Myocyte (in vitro differentiated cells): ENCODE measurements around the gene DBT. TPM values are rescaled to one million over a fixed set of nuclear protein-coding genes. Genes with fewer than 3 reads are reported as not detected.

Experiments
- DNase-seq: peaks from one replicate; pipeline ENCODE4 v3.0.0-alpha.2; 2012; ENCODE audit warnings: low read depth
- total RNA-seq: library from RNA; depleted of rRNA; stranded (reverse); fragments of >200 nt; gene quantifications from 2 replicates; pipeline ENCODE4 v1.2.3, GENCODE V29; 2014

The DBT gene
- total RNA-seq, 1 donor from 2014 or later: 6.7 TPM

DNA sequence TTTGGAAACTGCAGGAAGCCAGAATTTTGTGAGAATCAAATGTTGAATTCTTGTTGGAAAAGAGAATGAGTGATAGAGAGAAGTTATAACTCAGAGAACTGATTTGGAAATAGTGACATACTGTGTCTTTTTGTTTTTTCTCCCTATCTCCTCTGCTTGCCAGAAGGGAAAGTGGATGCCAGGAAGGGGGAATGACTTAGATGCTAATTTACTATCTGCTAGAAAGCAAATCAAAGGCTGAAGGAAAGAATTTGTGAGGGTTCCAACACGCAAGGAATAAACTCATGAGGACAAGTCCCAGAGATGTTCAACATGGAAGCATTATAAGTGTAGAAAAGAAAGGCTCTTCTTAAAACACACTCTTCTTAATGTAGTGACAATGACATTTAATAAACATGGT, 51.0 kb downstream of the DBT start:
- no peak for DNase-seq

DNA sequence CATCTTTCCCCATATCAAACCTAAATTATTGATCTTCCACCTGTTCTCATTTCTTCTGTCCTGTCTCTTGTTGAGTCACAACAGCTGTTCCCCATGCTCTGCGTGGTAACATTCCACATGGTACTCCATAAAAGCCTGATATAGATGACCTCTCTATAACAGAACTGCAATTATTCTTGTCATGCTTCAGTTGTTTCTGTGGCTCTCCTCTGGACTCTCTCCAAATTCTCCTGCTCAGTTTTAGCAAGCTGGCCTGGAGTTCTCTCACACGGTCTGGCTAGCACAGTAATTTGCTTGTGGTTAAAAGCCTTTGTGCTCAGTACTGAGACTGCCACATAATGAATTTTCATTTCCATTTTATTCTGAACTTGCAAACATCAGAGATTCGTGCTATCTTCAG, 61.0 kb downstream of the DBT start:
- DNase-seq: peak; percentile 99

DNA sequence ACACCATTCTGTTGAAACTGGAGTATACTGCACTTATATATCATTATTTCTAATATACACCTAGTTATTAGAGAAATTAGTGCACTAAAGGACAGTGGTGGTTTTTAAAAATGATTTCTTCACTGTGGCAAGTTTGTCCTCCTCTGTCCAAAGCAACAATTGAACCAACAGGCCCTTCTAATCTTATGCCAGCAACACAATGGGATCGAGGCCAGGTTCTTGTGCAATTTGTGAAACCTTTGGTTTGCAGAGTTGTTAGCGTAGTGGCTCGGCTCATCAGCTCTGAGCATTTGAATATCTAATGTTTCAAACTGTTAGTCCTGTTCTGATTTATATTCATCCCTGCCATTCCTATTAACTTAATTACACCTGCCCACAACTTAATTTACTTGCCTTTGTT, 61.7 kb downstream of the DBT start:
- DNase-seq: peak; percentile 90

DNA sequence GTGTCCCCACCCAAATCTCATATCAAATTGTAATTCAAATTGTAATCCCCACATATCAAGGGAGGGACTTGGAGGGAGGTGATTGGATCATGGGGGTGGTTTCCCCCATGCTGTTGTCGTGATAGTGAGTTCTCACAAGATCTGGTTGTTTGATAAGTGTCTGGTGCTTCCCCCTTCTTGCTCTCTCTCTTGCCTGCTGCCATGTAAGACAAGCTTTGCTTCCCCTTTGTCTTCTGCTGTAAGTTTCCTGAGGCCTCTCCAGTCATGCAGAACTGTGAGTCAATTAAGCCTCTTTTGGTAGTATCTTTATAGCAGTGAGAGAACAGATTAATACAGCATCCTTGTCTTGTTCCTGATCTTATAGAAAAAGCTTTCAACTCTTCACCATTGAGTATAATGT, 65.1 kb downstream of the DBT start:
- peak; percentile 30 for DNase-seq

DNA sequence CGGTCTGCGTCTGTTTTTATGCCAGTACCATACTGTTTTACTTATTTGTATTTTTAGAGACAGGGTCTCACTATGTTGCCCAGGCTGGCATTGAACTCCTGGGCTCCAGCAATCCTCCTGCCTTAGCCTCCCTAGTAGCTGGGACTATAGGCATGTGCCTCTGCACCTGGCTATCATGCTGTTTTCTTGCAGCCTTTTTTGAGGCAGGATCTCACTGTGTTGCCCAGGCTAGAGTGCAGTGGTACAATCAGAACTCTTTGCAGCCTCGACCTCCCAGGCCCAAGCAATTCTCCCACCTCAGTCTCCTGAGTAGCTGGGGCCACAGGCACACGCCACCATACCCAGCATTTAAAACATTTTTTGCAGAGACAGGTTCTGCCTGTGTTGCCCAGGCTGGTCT, 66.3 kb downstream of the DBT start:
- DNase-seq: no peak

DNA sequence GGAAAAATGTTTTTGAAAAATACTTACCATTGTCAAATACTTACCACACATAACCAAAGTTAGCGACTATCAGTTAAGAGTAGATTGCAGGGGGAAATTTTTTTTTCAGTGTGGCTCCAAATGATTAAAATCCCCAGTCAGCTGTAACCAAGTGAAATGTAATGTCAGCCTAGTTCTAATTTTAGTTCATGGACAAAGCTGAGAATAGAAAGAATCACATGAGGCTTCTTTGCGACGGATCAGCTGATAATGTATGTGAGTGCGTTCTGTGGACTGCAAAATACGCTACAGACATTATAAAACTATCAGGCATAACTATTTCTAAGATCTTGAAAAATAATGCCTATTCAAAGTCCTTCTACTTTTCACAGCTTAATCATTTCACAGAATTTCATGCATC, 71.5 kb downstream of the DBT start, which contains the start of gene LRRC39:
TSS of gene LRRC39 (minus strand) at position 166 of the 400 bp plus-strand sequence. CDS start 9,740 bp downstream, outside the sequence.
- peak; percentile 45 for DNase-seq

DNA sequence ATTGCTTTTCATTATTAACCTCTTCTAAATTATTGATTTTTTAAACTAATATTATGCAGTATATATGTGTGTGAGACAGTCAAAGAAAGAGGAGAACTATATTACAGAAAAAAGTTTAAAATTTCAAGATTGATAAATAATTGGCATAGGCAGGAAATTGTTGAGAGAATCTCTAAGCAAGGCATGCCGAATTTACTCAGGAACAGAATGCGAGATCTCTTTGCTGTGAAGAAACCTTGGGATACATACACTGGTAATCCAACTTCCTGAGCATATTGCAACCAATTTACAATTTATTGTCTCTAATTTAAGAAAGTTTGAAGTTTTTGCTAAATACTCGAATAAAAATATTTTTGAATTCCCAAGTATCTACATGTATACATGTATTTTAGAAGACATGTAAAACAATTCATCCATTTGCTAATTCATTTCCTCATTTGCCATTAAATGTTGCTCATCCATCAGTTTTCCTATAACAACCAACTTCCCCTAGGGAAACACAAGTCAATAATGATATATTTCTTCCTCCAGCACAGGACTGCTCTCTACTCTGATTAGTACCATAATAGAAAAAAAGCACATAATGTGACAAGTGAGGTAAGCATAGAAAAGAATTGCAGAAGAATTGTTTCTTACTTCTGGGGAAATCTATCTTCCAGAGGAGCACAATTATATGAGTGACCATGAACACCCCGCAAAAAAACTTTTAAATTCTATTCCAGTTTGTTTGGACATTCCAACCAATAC, 72.2 kb downstream of the DBT start:
- DNase-seq: no peak

DNA sequence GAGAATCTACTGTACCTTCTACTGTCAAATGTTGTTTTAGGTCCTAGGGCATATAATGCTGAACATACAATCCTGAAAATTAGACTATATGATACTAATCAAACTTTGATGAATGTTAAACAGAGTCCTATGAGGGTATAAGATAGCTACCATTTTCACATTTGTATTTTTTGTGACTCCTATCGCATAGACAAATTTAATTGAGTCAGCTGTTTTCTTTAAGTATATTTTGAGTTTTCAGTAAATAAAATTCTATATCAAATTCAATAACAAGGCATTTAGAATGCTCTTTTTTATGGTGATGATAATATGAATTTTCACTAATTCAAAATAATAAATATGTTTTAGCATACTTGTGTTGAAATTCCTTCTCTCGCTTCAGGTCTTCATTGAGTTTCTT, 81.6 kb downstream of the DBT start:
- no peak for DNase-seq

DNA sequence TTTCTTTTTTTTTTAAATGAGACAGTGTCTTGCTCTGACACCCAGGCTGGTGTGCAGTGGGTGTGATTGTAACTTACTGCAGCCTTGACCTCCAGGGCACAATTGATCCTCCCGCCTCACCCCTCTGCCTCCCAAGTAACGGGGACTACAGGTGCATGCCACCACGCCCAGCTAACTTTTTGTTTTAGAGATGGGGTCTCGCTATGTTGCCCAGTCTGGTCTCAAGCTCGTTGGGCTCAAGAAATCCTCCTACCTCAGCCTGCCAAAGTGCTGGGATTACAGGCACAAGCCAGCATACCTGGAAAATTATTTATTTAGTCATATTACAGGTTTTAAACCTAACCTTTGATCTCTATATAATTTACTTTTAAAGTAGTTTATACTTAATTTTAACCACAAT, 84.9 kb downstream of the DBT start:
- DNase-seq: no peak

DNA sequence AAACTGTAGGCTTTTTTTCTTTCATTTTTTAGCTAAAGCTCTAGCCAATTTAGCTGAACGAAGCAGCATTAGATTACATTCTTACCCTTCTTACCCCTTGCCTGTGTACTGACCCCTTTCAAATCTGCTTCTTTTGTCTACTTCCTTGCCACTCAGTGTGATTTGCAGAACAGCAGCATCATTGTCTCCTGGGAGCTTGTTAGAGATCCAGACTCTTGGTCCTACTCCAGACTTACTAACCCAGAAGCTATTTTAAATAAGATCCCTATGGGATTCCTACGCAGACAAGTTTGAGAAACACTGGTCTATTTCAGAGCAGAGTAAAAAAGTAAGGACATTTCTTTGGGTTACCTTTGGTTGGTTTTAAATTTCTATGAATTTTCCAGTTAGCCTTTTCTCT, 85.4 kb downstream of the DBT start:
- peak; percentile 70 for DNase-seq

DNA sequence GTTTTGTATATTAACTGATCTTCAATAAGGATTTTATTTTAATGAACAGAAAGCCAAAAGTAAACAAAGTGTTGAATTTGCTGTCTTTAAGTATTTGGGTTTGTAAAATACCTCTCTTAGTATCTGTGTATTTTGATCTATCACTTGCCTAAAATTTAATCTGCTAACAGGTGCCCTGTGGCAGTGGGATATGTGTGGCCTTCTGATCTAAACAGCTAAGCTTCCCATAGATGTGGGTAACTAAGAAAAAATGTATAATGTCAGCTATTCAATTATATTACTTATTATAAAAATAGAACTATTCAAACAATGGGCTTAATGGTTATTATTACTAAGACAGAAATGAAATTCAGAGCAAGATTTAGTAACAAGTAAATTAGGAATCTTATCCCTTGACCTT, 86.8 kb downstream of the DBT start:
- peak; percentile 51 for DNase-seq

DNA sequence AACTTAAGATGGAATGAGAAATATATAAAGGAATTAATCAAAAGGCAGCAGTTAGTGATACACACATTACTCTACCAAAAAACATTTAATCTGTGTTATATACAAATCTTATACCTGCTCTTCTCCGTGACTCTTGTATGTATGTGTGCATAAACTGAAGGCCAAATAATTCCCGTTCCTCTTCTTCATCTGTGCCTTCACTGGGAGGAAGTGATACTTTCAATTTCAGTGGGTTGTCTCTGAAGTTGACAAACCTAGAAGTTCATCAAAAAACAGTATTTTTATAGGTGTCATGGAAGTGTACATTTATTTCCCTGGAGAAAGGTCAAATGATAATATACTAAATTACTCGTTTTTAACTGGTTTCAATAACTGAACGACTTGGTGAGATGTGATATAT, 97.4 kb downstream of the DBT start:
- no peak for DNase-seq

DNA sequence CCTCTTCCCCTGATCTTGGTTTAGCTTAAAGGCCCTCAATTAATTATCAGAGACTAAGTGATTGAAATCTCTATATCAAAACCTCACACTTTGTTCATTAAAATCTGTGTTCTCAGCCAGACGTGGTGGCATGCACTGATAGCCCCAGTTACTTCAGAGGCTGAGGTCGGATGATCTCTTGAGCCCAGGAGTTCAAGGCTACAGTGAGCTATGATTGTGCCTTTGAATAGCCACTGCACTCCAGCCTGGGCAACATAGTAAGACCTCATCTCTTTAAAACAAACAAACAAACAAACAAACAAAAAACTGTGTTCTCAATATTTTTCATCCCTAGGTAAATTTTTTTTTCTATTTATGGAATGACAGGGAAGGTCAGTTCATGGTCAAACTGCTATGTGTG, 98.0 kb downstream of the DBT start:
- no peak for DNase-seq

DNA sequence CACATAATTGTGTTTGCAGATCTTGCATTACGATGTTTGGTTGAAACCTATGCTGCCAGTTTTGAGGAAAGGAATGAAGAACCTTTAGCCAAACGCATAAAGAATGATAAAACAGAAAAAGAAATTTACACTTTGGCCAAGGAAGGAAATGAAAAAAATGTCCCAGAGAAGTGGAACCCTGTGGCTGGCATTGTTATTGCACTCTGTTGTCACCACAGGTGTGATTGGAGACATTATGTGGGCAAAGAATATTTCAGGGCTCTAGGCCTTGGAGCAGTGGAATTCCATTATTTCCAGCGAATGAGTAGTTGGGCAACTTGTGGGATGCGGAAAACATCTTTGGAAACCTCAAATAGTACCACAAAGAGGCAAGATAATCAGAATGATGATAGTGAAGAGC, 101.8 kb downstream of the DBT start:
- DNase-seq: peak; percentile 41

DNA sequence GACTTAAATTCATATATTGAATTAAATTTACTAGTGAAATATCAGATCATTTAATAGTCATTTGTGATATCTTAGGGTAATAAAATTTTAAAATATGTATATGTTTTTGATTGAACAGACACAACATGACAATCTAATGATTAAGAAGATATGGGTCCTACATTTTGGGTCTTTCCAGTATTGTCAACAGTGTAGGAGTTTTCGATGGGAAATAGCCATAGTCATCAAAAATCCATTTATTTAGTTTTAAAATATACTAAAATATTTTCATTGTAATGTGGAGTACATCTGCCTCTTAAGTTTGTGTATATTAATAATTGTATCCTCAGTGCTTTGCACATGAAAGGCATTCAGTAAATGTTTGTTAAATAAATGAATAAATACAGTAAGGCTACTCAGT, 102.7 kb downstream of the DBT start:
- DNase-seq: no peak

DNA sequence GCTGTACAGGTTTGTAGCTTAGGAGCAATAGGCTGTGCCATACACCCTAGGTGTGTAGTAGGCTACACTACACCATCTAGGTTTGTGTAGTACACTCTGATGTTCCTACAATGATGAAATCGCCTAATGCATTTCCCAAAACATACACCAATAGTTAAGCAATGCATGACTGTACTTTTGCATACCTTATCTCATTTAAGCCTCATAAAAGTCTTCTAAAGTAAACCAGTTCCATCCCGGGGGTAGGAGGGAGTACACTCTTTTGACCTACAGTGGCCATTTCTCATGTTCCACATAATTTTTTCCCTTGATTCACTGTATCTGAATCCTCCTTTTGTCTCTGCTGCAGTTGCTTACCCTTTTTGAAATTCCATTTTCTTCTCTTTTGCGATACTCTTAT, 104.5 kb downstream of the DBT start:
- DNase-seq: no peak

DNA sequence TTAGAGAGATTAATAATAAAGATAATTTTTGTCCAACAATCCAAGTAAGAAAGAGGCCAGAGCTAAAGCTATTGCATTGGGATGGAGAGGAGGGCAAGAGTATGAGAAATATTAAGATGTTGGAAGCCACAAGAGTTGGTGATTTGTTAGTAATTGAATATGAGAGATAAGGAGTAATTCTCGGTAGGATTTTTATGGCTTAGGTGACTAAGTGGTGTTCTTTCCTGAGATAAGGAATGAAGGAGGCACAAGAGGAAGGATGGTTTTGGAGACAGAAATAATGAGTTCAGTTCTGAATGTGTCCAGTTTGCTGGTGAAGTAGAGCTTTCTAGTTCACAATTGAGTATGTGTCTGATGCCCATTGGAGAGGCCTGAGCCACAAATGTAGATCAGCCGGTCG, 107.3 kb downstream of the DBT start:
- no peak for DNase-seq

DNA sequence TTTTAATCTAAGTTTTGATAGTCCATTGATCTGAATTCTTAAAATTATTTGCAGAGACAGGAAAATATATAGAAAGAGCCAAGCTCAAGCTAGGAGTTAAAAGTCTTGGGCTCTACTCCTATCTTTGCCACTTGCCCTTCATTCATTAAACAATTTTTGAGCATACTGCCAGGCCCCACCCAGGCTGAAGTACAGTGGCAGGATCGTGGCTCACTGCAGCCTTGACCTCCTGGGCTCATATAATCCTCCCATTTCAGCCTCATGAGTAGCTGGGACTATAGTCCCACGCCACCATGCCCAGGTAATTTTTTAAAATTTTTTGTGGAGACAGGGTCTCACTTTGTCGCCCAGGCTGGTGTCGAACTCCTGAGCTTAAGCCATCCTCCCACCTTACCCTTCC, 108.4 kb downstream of the DBT start:
- DNase-seq: no peak

DNA sequence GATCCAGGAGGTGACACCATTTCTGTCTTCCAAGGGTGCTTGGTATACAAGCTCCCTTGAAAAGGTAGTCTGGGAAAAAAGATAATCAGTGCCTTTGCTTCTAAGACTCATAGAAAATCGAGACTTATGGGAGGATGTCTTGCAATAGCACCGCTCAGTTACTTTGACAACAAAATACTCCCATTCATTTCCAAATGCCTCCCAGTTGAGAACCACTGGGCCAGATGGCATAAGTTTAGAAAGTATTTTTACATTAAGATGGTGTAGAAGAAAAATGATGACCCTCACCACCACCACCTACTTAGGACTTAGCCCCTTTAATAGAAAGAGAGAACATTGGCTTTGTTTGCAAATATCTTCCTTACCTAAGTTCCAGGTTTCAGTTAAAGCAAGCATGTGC, 112.0 kb downstream of the DBT start:
- no peak for DNase-seq
